GM21367 (cell line): Measurements from ENCODE around the gene C11orf21.

Source experiments
- ATAC-seq: cut with Tn5 transposase; IDR thresholded peaks from one replicate; pipeline ENCODE4 v1.9.1; 2021; ENCODE audit not compliant: unreplicated experiment

The C11orf21 gene

DNA sequence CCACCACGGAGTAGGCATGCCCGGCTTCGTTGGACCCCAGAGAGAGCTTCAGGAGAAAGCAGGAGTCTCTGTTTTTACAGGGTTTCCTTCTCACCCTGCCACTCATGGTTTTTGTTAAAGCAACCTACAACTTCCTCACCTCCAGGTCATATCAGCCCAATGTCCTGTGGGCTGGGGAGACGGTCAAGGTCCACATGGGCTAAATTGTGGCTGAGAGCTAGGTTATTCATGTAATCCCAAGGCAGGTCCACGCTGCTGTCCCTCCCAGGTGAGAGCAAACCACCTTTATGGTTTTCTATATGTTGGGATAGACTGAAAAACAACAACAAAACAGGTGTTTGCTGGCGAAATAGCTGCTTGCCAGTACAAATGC, 19.6 kb upstream of the C11orf21 start:
- ATAC-seq: no peak

DNA sequence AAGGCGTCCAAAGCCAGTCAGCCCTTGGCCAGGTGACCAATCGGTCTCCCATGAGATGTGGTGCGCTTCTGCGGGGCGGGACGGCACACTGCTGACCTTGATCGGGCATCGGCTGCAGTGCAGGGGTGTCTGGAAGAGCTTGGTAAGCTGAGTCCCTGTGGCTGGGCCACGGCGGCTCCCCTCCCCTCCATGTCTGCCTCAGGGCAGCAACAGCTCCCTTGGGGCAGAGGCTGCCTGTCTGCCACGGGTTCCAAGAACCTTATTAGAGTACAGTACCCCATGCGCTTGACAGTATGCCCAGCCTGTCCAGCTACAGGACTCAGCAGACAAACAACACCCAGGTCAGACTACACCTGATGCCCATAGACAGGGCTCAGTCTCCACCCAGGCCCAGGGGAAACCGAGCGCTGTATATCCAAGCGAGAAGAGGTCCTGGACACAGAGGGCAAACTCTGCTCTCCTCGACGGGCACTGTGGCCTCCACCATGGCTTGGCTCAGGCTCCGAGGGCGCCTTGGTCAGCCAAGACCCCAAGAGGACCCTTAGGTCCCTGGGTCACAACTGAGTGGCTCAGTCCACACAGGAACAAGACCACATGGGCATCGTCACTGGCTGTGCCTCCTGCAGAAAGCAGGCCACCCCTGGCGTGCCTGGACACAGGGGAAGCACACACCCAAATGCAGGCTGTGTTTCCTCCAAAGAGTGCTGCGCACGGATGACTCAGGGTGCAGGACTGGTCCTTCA, 19.0 kb upstream of the C11orf21 start:
- no peak for ATAC-seq

DNA sequence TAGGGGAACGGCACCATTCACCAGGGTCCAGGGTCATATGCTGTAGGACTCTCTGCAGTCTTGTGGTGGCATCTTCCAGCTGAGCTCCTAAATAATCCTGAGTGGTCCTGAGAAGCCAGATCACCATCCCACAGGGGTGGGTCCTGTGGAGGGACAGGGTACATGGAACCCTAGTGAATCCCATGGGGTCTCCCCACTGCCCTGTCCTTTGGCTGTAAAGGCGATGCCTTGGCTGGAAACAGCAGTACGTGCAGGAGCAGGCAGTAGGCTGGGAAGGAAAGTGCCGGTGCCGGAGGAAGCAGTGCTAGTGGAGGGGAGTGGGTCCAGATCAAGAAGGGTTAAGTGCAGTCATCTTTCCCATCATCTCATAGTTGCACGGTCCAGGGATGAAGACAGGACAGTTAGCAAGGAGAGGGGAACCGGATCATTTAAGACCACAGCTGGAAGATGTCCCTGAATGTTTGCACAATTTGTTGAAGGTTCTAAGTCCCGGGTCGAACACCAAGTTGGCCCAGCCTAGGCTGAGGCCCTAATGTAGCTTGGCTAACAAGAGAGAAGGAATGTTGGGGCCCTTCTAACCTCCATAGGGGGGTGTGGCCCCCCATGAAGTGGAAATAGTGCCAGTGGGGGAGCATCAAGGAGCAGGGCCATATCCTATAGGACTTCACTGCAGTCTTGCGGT, 18.2 kb upstream of the C11orf21 start:
- ATAC-seq: no peak

DNA sequence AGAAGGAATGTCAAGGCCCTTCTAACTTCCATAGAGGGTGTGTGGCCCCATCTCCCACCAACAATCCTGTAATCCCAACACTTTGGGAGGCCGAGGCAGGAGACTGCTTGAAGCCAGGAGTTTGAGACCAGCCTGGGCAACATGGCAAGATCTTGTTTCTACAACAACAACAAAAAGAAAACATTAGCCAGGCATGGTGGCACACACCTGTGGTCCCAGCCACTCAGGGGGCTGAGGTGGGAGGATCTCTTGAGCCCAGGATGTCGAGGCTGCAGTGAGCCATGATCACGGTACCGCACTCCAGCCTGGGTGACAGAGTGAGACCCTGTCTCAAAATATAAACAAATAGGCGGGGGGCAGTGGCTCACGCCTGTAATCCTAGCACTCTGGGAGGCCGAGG, 17.0 kb upstream of the C11orf21 start:
- no peak for ATAC-seq

GRCh38 chr11:2318123-2318522, 16.4 kb upstream of the C11orf21 start:
- no peak for ATAC-seq

GRCh38 chr11:2317354-2318050, 15.8 kb upstream of the C11orf21 start:
- ATAC-seq: no peak

- ATAC-seq: no peak
Measured at GRCh38 chr11:2316963-2317244, 15.2 kb upstream of the C11orf21 start.

DNA sequence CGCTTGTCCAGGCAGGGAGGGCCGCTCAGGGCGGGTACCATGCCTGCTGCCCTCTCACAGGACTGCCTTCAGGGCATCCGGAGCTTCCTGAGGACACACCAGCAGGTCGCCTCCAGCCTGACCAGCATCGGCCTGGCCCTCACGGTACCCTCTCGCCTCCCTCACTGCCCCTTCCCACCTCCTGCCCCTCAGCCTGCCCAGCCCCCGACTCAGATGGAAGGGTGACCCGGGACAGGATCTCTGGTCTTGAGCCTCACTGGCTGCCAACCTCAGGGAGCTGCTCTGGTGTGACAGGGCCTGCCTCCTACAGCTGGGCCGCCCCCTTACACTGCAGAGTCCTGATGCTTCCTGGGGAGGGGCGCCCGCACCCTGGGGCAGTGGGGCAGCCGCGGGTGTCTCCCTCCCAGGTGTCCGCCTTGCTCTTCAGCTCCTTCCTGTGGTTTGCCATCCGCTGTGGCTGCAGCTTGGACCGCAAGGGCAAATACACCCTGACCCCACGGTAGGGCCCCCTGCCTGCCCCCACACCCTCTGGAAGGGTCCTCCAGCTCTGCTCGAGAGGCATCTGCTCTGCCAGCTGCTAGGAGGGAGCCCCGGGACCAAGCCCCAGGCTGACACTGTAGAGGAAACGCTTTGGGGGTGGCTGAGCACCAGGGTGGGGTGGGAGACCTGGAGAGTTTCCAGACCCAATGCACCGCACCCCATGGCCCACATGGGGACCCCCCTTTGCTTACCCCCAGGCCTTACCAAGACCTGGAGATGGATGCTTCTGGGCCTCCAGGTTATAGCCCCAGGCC, 14.6 kb upstream of the C11orf21 start:
- ATAC-seq: no peak

DNA sequence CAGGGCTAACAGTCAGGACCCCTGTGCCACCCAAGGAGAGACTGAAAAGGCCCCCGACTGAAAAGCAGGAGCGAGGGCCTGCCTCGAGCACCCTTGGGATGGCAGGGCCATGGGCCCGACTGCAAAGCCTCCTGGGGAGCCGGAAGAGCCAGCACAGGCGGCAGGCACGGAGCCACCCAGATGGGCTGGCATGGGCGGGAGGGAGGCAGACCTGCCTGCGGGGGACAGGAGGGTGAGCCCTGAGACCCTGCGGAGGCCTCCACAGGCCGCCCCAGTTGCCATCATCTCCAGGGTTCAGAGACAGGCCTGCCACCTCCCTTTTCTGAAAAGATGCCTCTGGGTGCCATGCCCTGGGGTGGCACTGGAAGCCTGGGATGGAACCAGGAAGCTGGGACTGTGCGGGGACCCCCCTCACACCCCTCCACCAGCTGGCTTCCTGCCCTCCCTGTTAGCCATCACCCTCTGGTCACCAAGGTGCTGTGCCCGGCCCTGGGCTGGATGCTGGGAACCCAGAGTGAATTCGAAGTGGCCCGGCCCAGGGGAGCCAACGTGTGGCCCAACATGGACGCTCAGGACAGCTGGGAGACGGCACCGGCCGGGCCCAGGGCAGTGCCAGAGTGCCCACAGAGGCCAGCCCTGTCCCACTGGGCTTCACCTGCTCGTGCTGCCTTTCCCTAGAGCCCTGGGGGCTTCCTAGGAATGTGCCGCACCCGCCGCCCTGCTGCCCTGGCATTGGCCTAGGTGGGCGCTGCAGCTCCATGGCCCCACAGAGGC, 13.9 kb upstream of the C11orf21 start:
- ATAC-seq: no peak

DNA sequence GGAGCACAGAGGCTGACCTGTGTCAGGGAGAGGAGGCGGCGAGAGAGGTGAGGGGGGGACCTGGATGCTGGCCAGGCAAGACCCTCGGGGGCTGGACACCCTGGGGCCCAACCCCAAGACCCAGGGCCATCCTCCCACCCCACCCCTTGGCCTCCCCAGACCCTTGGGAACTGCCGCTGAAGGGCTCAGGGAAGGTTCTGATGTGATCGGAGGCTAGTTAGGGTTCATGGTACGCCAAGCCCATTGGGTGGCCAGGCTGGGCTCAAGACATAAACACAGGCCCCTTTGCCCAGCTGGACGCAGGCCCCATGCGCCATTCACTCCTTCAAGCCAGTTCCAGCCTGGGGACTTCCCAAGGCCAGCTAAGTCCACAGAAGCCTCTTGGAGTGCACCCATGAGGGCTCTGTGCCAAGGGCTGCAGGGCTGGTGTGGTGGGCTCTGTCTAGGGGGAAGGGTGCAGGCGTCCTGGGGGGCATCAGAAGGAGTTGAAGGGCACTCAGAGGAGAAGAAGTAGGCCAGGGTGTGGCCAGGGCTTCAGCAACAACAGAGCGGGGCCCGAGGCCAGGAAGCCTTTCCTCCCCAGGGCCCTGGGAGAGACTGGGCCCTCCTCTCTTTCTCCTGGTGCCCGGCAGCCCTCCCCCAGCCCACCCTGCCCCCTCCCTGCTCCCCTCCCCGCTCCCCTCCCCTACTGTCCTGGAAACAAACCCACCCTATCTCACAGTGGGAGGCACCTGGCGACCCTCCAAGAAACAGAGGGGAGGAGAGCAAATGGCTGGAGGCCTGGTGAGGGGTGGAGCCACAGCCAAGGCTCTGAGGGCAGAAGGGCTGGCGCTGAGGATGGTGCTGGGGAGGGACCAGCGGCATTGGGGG, 13.0 kb upstream of the C11orf21 start:
- no peak for ATAC-seq

- no peak for ATAC-seq
Measured at GRCh38 chr11:2314136-2314524, 12.4 kb upstream of the C11orf21 start.

GRCh38 chr11:2313051-2313951, 11.6 kb upstream of the C11orf21 start:
- ATAC-seq: no peak

DNA sequence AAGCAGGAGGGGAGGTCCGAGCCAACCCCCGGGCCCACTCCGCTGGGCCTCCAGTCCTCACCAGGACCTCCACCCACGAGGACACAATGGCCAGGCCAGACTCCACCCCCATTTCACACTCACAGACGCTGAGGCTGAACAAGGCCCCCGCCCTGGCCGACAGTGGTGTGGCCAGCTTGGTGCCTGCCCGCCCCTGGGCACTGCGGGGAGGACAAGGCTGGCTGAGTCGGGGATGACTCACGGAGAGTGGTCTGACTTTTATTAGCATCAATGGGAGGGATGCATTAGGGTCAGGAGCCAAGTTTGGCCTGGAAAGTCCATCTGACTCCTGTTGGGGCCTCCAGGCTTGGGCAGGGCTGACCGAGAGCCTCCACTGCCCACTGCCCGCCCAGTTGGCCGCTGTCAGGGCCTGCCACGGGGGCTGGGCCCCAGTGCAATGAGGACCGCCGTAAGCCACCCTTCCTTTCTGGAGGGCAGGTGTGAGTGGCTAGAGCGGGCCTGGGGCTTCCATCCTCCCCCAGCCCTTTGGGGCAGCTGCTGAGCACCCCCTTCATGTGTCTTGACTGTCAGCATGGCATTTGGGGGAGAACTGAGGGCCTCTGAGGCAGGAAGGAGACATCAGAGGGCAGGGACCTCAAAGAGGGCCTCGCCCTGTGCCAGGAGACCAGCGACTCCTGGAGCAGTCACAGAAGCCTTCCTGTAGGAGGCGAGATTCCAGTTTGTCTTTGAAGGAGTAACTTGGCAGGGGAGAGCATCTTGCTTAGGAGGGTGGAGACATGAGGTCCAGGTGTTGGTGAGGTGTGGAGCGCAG, 10.7 kb upstream of the C11orf21 start:
- no peak for ATAC-seq

- no peak for ATAC-seq
Measured at GRCh38 chr11:2311353-2312133, 9.8 kb upstream of the C11orf21 start.

DNA sequence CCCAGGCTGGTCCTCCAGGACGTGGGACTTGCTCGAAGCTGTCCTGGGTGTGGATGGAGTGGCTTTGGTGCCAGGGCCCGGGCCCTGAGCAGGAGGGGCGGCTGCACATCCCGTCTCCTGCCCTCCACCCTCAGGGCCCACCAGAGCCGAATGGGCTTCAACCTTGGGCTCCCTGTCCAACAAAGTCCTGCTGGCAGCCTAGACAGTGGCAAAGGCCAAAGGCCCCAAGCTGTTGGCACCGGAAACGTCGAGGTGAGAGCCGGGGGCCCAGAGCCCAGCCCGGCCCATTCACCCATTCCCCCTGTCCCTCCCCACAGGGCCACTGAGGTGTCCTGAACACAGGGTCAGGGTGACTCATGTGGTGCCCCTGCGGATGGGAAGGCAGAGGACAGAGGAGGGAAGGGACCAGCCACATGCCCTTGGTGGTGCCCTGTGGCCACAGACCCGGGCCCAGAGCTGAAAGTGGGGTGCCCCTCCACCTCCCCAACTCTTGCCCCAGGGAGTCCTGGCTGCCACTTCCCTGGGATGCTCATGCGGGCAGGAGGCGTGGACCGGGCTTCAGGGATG, 9.2 kb upstream of the C11orf21 start:
- ATAC-seq: no peak

DNA sequence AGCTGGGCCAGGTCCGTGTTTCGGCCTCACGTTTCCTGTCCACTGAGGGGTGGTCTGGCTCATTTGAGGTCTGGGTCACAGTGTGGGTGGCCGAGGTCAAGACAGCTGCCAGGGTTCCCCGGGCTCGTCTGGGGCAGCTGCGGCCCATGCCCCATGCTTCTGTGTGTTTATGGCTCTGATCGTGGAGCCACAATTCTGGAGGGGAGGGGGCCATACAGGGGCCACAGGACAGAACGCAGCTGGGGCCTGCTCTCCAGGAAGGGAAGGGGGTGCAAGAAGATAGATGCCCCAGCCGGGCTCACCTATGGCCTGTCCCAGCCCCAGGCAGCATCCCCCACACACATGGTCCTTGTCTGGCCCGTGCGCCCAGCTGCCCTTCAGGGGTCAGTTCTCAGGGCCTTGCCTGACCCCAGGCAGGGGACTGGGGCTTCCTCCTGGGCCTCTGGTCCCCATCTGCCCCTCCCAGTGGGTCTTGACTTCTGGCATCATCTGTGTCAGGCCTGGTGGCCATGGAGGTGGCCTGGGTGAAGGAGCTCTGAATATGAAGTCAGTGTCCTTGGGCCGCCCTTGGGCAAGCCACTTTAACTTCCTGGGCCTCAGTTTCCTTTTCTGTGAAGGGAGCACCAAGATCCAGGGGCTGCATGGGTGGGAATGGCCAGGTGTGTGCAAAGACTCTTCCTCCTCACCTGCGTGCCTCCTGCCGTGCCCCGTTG, 8.5 kb upstream of the C11orf21 start:
- no peak for ATAC-seq
